Bronchial epithelial cell (primary cell): ENCODE results near the gene ENO1. TPM values are rescaled to one million over a fixed set of nuclear protein-coding genes. Genes with fewer than 3 reads are reported as not detected.
"Not testable (repeated sequence)": the region's sequence is repeated elsewhere in the genome, so short reads cannot be mapped to it uniquely, and the experiment has no call there.

Experiments
- DNase-seq: peaks from one replicate; pipeline ENCODE4 v3.0.0-alpha.2; 2010; ENCODE audit warnings: low read depth
- FAIRE-seq: peaks from 2 replicates; lab custom pipeline; 2011; peaks lifted over from hg19 to GRCh38; lab: Jason Lieb, UNC
- H3K27me3 ChIP-seq: 2 replicates; pipeline ENCODE4 v1.5.1; 2011; ENCODE audit warnings: low read length; ENCODE audit not compliant: control insufficient read depth, insufficient read depth
- H3K36me3 ChIP-seq: 2 replicates; pipeline ENCODE4 v1.5.1; 2011; ENCODE audit warnings: low read length; ENCODE audit not compliant: control insufficient read depth, insufficient read depth
- H3K4me3 ChIP-seq: 2 replicates; pipeline ENCODE4 v1.5.1; 2011; ENCODE audit warnings: mild to moderate bottlenecking, low read depth, low read length, control low read depth
- total RNA-seq: library from RNA; depleted of rRNA; stranded (reverse); fragments of >200 nt; gene quantifications from 2 replicates; pipeline ENCODE4 v1.2.1, GENCODE V29; 2014
- TF ChIP-seq, protein P1 (sequence below): IDR thresholded peaks from 2 replicates; pipeline ENCODE4 v1.5.1; 2011; ENCODE audit warnings: mild to moderate bottlenecking, moderate library complexity, low read length, control low read depth, inconsistent platforms; ENCODE audit not compliant: insufficient read depth, severe bottlenecking

Gene ENO1
- total RNA-seq, 1 donor from 2014 or later, result 1,539 TPM

- TF ChIP-seq, protein P1, sequence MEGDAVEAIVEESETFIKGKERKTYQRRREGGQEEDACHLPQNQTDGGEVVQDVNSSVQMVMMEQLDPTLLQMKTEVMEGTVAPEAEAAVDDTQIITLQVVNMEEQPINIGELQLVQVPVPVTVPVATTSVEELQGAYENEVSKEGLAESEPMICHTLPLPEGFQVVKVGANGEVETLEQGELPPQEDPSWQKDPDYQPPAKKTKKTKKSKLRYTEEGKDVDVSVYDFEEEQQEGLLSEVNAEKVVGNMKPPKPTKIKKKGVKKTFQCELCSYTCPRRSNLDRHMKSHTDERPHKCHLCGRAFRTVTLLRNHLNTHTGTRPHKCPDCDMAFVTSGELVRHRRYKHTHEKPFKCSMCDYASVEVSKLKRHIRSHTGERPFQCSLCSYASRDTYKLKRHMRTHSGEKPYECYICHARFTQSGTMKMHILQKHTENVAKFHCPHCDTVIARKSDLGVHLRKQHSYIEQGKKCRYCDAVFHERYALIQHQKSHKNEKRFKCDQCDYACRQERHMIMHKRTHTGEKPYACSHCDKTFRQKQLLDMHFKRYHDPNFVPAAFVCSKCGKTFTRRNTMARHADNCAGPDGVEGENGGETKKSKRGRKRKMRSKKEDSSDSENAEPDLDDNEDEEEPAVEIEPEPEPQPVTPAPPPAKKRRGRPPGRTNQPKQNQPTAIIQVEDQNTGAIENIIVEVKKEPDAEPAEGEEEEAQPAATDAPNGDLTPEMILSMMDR, result no peak
- DNase-seq, result peak; percentile 49
- Histone ChIP-seq H3K36me3 (no peaks in the 10 kb centered on the region), H3K27me3 (no peaks in the 10 kb centered on the region), H3K4me3 (no peak overlapping the region)
- no peak for FAIRE-seq
Measured at GRCh38 chr1:8908388-8909151, 30.1 kb upstream of the ENO1 start.

GRCh38 chr1:8905582-8906191, 27.2 kb upstream of the ENO1 start:
- H3K4me3 ChIP-seq, result no peak overlapping the region
- no peaks in the 10 kb centered on the region for H3K27me3 ChIP-seq
- FAIRE-seq (no peak), DNase-seq (peak; percentile 69)
- H3K36me3 ChIP-seq, result no peaks in the 10 kb centered on the region
- TF ChIP-seq, protein P1, result no peak

GRCh38 chr1:8903908-8904650, 25.6 kb upstream of the ENO1 start:
- H3K27me3 ChIP-seq, result no peaks in the 10 kb centered on the region
- no peak overlapping the region for H3K4me3 ChIP-seq
- TF ChIP-seq, protein P1, result no peak
- FAIRE-seq (peak; percentile 50), DNase-seq (peak; percentile 93)
- no peaks in the 10 kb centered on the region for H3K36me3 ChIP-seq

GRCh38 chr1:8903410-8903809, 24.9 kb upstream of the ENO1 start:
- Histone ChIP-seq H3K36me3 (no peaks in the 10 kb centered on the region), H3K27me3 (no peaks in the 10 kb centered on the region), H3K4me3 (no peak overlapping the region)
- TF ChIP-seq, protein P1, result no peak
- peak; percentile 33 for DNase-seq
- FAIRE-seq, result no peak

GRCh38 chr1:8902765-8903164, 24.3 kb upstream of the ENO1 start:
- TF ChIP-seq, protein P1, result peak; percentile 20
- no peaks in the 10 kb centered on the region for H3K27me3 ChIP-seq
- H3K4me3 ChIP-seq, result no peak overlapping the region
- FAIRE-seq, result no peak
- DNase-seq, result peak; percentile 41
- H3K36me3 ChIP-seq, result no peaks in the 10 kb centered on the region

DNA sequence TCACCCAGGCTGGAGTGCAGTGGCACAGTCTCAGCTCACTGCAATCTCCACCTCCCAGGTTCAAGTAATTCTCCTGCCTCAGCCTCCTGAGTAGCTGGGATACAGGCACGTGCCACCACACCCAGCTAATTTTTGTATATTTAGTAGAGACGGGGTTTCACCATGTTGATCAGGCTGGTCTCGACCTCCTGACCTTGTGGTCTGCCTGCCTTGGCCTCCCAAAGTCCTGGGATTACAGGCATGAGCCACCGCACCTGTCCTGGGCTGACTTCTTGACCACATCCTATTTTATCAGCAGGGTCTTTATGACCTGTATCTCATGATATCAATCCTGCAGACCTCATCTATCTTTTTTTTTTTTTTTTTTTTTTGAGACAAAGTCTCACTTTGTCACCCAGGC, 22.2 kb upstream of the ENO1 start:
- H3K36me3 ChIP-seq, H3K27me3 ChIP-seq, H3K4me3 ChIP-seq, FAIRE-seq, DNase-seq: not testable (repeated sequence)
